GM06990 (cell line): Measurements from ENCODE around the gene CTAG1B.
"Not testable (repeated sequence)": the region's sequence is repeated elsewhere in the genome, so short reads cannot be mapped to it uniquely, and the experiment has no call there.

Experiments used
- DNase-seq: peaks from one replicate; pipeline ENCODE4 v3.0.0-alpha.2; 2011; ENCODE audit not compliant: insufficient read length; ENCODE audit errors: extremely low read depth
- H3K27me3 ChIP-seq: replicated peaks from 2 replicates; pipeline ENCODE4 v1.6.0; 2011; ENCODE audit warnings: low read length; ENCODE audit not compliant: control insufficient read depth, insufficient read depth
- H3K36me3 ChIP-seq: 2 replicates; pipeline ENCODE4 v1.5.1; 2011; ENCODE audit warnings: low read length; ENCODE audit not compliant: control insufficient read depth, insufficient read depth
- H3K4me3 ChIP-seq: replicated peaks from 2 replicates; pipeline ENCODE4 v1.5.1; 2011; ENCODE audit warnings: low read depth, mild to moderate bottlenecking, control low read depth, low read length
- TF ChIP-seq, protein P1 (sequence below): IDR thresholded peaks from 2 replicates; pipeline ENCODE4 v1.5.1; 2011; ENCODE audit warnings: low read length, control low read depth, mild to moderate bottlenecking, inconsistent platforms; ENCODE audit not compliant: insufficient read depth, poor library complexity, severe bottlenecking

The CTAG1B gene

DNA sequence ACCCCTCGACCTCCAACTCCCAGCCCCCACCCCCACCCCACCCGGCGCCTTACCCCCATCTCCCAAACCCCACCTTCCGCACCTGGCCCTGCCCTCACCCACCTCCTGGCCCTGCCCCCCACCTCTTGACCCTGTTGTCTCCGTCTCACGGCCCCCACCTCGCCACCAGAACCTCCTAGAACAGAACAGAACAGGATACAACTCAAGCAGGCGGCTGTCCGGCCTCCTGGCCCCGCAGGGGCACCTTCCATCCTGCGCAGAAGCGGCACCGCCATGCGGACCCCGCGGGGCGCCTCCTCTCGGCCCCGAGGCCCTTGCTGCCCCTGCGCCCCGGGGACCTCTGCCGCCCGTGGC, 33.9 kb upstream of the CTAG1B start:
- Histone ChIP-seq H3K4me3 (no peak overlapping the region), H3K36me3 (no peaks in the 10 kb centered on the region), H3K27me3 (no peaks in the 10 kb centered on the region)
- DNase-seq: no peak
- TF ChIP-seq, protein P1, sequence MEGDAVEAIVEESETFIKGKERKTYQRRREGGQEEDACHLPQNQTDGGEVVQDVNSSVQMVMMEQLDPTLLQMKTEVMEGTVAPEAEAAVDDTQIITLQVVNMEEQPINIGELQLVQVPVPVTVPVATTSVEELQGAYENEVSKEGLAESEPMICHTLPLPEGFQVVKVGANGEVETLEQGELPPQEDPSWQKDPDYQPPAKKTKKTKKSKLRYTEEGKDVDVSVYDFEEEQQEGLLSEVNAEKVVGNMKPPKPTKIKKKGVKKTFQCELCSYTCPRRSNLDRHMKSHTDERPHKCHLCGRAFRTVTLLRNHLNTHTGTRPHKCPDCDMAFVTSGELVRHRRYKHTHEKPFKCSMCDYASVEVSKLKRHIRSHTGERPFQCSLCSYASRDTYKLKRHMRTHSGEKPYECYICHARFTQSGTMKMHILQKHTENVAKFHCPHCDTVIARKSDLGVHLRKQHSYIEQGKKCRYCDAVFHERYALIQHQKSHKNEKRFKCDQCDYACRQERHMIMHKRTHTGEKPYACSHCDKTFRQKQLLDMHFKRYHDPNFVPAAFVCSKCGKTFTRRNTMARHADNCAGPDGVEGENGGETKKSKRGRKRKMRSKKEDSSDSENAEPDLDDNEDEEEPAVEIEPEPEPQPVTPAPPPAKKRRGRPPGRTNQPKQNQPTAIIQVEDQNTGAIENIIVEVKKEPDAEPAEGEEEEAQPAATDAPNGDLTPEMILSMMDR: no peak

DNA sequence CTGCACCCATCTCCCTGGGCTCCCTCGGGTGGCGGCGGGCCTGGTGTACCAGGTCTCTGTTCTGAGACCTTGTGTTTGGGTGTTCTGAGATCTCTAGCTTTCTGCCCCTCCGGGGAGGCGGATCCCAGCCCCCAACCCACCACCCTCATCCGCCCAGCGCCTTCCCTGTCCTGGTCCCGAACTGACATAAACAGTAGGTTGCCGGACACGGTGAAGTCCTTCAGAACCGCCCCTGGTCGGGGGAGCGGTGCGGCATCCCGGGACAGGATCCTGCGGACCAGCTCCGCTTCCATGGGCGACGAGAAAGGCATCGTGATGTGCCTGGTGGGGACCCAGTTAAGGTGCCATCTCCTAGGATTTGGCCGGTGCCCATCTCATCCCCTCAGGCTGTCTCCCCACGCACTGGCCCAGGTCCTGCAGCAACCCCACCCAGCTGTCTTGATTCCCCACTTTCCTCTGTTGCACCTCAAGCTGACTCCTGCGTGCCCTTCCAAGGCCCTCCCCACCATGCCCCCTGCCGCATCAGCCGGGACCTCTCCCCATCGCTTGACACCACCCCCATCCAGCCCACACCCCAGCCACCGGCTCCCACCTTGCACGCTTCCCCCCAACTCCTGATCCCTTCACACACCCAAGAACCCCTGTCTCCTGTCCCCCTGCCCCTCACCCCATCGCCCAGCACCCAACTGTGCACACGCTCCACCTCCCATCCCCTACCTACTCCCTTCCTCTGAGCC, 33.4 kb upstream of the CTAG1B start:
- Histone ChIP-seq H3K36me3 (no peaks in the 10 kb centered on the region), H3K27me3 (no peaks in the 10 kb centered on the region), H3K4me3 (no peak overlapping the region)
- TF ChIP-seq, protein P1: no peak
- DNase-seq: no peak

GRCh38 chrX:154650221-154650510, 31.1 kb upstream of the CTAG1B start:
- no peaks in the 10 kb centered on the region for H3K36me3 ChIP-seq
- DNase-seq: no peak
- H3K4me3 ChIP-seq: no peak overlapping the region
- H3K27me3 ChIP-seq: no peaks in the 10 kb centered on the region
- TF ChIP-seq, protein P1: no peak

DNA sequence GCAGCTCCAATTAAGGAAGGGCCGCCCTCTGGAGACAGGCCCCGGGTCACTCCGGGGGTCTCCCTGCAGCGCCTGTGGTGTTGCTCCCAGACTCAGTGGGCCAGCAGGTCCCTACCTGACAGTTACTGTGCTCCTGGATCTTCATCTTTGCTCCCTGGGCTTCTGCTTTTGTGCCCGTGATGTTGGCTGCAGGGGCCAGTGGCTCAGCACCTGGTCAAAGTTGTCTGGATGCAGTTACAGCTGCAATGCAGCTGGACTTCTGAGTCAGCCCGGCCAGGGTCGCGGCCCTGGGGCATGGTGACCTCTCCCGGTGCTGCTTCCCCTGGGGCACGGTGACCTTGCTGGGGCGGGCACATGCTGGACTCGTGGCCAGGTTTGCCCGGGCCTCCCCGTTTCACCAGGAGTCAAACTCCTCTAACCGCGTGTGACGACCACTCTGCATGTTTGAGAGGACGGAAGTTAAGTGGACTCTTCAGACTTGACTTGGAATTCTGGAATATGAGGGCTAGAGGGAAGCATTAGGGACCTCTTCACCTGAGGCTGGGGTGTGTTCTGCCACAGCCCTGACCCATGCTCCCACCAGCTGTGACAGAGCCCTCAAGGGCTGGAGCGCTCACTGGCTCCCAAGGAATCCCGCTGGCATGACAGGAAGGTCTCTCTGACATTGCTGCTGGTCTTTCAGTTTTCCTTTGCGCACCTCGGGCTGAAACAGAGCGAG, 30.6 kb upstream of the CTAG1B start:
- Histone ChIP-seq H3K27me3 (no peaks in the 10 kb centered on the region), H3K4me3 (no peak overlapping the region), H3K36me3 (no peaks in the 10 kb centered on the region)
- DNase-seq: no peak
- TF ChIP-seq, protein P1: no peak

GRCh38 chrX:154648931-154649330, 29.8 kb upstream of the CTAG1B start:
- Histone ChIP-seq H3K36me3 (no peaks in the 10 kb centered on the region), H3K27me3 (no peaks in the 10 kb centered on the region), H3K4me3 (no peak overlapping the region)
- no peak for DNase-seq
- TF ChIP-seq, protein P1: no peak

- H3K36me3 ChIP-seq, DNase-seq, H3K27me3 ChIP-seq, H3K4me3 ChIP-seq: not testable (repeated sequence)
Measured at GRCh38 chrX:154645745-154646378, 26.8 kb upstream of the CTAG1B start.

GRCh38 chrX:154643708-154644107, 24.6 kb upstream of the CTAG1B start:
- not testable (repeated sequence) for H3K4me3 ChIP-seq, H3K36me3 ChIP-seq, H3K27me3 ChIP-seq

DNA sequence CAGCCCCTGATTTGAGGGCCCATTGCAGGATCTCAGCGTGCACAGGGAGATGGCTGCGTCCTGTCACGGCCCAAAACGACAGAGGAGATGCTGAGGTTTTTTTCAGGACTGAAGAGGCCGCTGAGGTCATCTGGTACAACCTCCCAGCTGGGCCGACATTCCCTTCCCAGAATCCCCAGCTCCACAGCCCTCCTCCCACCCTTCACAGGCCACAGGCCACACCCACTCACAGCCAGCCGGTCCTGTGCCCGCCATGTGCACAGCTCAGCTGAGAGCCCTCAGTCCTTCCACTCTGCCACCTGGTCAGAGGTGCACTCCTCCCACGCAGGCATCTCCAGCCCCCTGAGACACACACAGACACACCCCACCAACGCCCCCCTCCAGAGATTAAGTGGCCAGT, 22.7 kb upstream of the CTAG1B start:
- not testable (repeated sequence) for DNase-seq, H3K36me3 ChIP-seq, H3K4me3 ChIP-seq, H3K27me3 ChIP-seq

More at GRCh38 chrX:154643708-154644107, 24.6 kb upstream of the CTAG1B start:
- DNase-seq: not testable (repeated sequence)

DNA sequence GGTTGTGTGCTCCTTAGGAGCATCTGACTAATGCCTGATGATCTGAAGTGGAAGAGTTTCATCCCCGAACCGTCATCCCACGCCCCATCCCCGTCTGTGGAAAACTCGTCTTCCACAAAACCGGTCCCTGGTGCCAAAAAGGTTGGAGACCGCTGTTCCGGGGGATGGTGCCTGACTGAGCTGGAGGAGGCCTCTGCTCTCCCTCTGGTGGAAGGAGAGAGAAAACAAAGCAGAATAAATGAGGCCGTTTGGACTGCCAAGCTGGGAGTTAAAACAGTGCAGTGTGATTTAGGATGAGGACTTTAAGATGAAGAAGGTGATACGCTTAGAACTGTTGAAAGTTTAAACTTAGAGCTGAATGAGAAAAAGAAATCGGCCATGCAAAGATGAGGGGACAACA, 14.6 kb upstream of the CTAG1B start:
- not testable (repeated sequence) for H3K36me3 ChIP-seq, H3K27me3 ChIP-seq, DNase-seq, H3K4me3 ChIP-seq
